IMR-90 (cell line): ENCODE measurements around the gene FAM234B.
"Not testable (repeated sequence)": the region's sequence is repeated elsewhere in the genome, so short reads cannot be mapped to it uniquely, and the experiment has no call there.

Experiments
- MAFK ChIP-seq: IDR thresholded peaks from 2 replicates; pipeline ENCODE4 v1.6.1; 2012; ENCODE audit warnings: low read depth, low read length, improper control_type of control experiment
- MXI1 ChIP-seq: IDR thresholded peaks from 2 replicates; pipeline ENCODE4 v1.6.1; 2012; ENCODE audit warnings: low read depth, mild to moderate bottlenecking, low read length, moderate library complexity, borderline replicate concordance
- POLR2A ChIP-seq: IDR thresholded peaks from 2 replicates; pipeline ENCODE4 v1.6.1; 2012; ENCODE audit warnings: mild to moderate bottlenecking, low read depth, low read length
- RFX5 ChIP-seq: IDR thresholded peaks from 2 replicates; pipeline ENCODE4 v1.8.0; 2012; ENCODE audit warnings: low read depth, mild to moderate bottlenecking, low read length, moderate library complexity
- TF ChIP-seq, protein P1 (sequence below): conservative IDR thresholded peaks from 2 replicates; pipeline ENCODE4 v1.5.1; 2012; ENCODE audit warnings: mild to moderate bottlenecking, low read depth, low read length, improper control_type of control experiment

DNA sequence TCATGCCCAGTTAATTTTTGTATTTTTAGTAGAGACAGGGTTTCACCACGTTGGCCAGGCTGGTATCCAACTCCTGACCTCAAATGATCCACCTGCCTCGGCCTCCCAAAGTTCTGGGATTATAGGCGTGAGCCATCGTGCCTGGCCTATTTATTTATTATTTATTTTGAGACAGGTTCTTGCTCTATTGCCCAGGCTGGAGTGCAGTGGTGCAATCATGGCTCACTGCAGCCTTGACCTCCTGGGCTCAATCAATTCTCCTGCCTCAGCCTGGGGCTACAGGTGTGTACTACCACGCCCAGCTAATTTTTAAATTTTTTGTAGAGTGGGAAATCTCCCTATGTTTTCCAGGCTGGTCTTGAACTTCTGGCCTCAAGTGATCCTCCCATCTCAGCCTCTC, 8.8 kb upstream of the FAM234B start:
- not testable (repeated sequence) for TF ChIP-seq MXI1, RFX5, POLR2A, MAFK
- TF ChIP-seq, protein P1, sequence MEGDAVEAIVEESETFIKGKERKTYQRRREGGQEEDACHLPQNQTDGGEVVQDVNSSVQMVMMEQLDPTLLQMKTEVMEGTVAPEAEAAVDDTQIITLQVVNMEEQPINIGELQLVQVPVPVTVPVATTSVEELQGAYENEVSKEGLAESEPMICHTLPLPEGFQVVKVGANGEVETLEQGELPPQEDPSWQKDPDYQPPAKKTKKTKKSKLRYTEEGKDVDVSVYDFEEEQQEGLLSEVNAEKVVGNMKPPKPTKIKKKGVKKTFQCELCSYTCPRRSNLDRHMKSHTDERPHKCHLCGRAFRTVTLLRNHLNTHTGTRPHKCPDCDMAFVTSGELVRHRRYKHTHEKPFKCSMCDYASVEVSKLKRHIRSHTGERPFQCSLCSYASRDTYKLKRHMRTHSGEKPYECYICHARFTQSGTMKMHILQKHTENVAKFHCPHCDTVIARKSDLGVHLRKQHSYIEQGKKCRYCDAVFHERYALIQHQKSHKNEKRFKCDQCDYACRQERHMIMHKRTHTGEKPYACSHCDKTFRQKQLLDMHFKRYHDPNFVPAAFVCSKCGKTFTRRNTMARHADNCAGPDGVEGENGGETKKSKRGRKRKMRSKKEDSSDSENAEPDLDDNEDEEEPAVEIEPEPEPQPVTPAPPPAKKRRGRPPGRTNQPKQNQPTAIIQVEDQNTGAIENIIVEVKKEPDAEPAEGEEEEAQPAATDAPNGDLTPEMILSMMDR, result not testable (repeated sequence)
